Measurements from ENCODE around the gene IGF1R. TPM values are rescaled to one million over a fixed set of nuclear protein-coding genes. Genes with fewer than 3 reads are reported as not detected.

Gene IGF1R
- total RNA-seq, 1 donor from 2014 or later: 28.2 TPM

- DNase-seq (ENCODE audit: low read depth, low spot score): no peak
Measured at GRCh38 chr15:98855815-98856531, 207.6 kb downstream of the IGF1R start.

GRCh38 chr15:98856532-98856907 lies 208.2 kb downstream of the IGF1R start:
- DNase-seq (ENCODE audit: low read depth, low spot score): no peak

GRCh38 chr15:98858610-98859023 lies 210.3 kb downstream of the IGF1R start:
- DNase-seq (ENCODE audit: low read depth, low spot score): no peak

- DNase-seq (ENCODE audit: low read depth, low spot score): no peak
Measured at GRCh38 chr15:98859149-98859548, 210.8 kb downstream of the IGF1R start.

GRCh38 chr15:98860281-98861041 lies 212.1 kb downstream of the IGF1R start:
- DNase-seq (ENCODE audit: low read depth, low spot score): no peak

GRCh38 chr15:98861188-98861587 lies 212.8 kb downstream of the IGF1R start:
- DNase-seq (ENCODE audit: low read depth, low spot score): no peak

- no peak for DNase-seq (ENCODE audit: low read depth, low spot score)
Measured at GRCh38 chr15:98863983-98864382, 215.6 kb downstream of the IGF1R start.

- no peak for DNase-seq (ENCODE audit: low read depth, low spot score)
Measured at GRCh38 chr15:98865397-98866339, 217.3 kb downstream of the IGF1R start.

- peak; percentile 27 for DNase-seq (ENCODE audit: low read depth, low spot score)
Measured at GRCh38 chr15:98866511-98866910, 218.2 kb downstream of the IGF1R start.

- DNase-seq (ENCODE audit: low read depth, low spot score): no peak
Measured at GRCh38 chr15:98868564-98868963, 220.2 kb downstream of the IGF1R start.

GRCh38 chr15:98870788-98871187 lies 222.4 kb downstream of the IGF1R start:
- no peak for DNase-seq (ENCODE audit: low read depth, low spot score)

GRCh38 chr15:98872774-98873173 lies 224.4 kb downstream of the IGF1R start:
- no peak for DNase-seq (ENCODE audit: low read depth, low spot score)

- no peak for DNase-seq (ENCODE audit: low read depth, low spot score)
Measured at GRCh38 chr15:98873441-98874218, 225.3 kb downstream of the IGF1R start.

GRCh38 chr15:98874370-98874769 lies 226.0 kb downstream of the IGF1R start:
- DNase-seq (ENCODE audit: low read depth, low spot score): no peak

GRCh38 chr15:98874773-98875172 lies 226.4 kb downstream of the IGF1R start:
- DNase-seq (ENCODE audit: low read depth, low spot score): no peak

- no peak for DNase-seq (ENCODE audit: low read depth, low spot score)
Measured at GRCh38 chr15:98875309-98875708, 227.0 kb downstream of the IGF1R start.

- DNase-seq (ENCODE audit: low read depth, low spot score): no peak
Measured at GRCh38 chr15:98876451-98877369, 228.4 kb downstream of the IGF1R start.

- DNase-seq (ENCODE audit: low read depth, low spot score): no peak
Measured at GRCh38 chr15:98878172-98878571, 229.8 kb downstream of the IGF1R start.

- no peak for DNase-seq (ENCODE audit: low read depth, low spot score)
Measured at GRCh38 chr15:98878862-98879261, 230.5 kb downstream of the IGF1R start.

Data from pulmonary artery endothelial cell (primary cell).